Upper lobe of right lung (tissue), 1 donor: ENCODE results near the gene ETFA. TPM values are rescaled to one million over a fixed set of nuclear protein-coding genes. Genes with fewer than 3 reads are reported as not detected.

Experiments
- ATAC-seq: fragments of 200-7000 bp; cut with Tn5 transposase; one replicate; pipeline ENCODE4 v1.9.1; 2020; ENCODE audit warnings: mild to moderate bottlenecking, moderate library complexity
- DNase-seq: peaks from one replicate; pipeline ENCODE4 v3.0.0-alpha.2; 2020
- H3K27ac ChIP-seq: fragments of 200-600 bp; one replicate; pipeline ENCODE4 v1.8.0; 2022
- H3K27me3 ChIP-seq: fragments of 200-600 bp; one replicate; pipeline ENCODE4 v1.8.0; 2022; ENCODE audit warnings: mild to moderate bottlenecking
- H3K36me3 ChIP-seq: fragments of 200-600 bp; one replicate; pipeline ENCODE4 v1.8.0; 2022
- H3K4me1 ChIP-seq: fragments of 200-600 bp; one replicate; pipeline ENCODE4 v1.8.0; 2022
- H3K4me3 ChIP-seq: fragments of 200-600 bp; one replicate; pipeline ENCODE4 v1.8.0; 2022; ENCODE audit warnings: mild to moderate bottlenecking
- H3K9me3 ChIP-seq: fragments of 200-600 bp; one replicate; pipeline ENCODE4 v1.8.0; 2022
- CTCF ChIP-seq: fragments of 200-600 bp; IDR thresholded peaks from one replicate; pipeline ENCODE4 v1.8.0; 2022; ENCODE audit warnings: antibody characterized with exemption
- intact Hi-C: fragments of 100-400 bp; cut with DNase I; formaldehyde crosslinking; loops from one replicate; pipeline ENCODE4 v1.11.0; 2022
- total RNA-seq: library from RNA; stranded (reverse); fragmentation: NEBNext Ultra II Directional; extraction: Animal tissue kit (Norgen Biotek cat#: 25700); gene quantifications from one replicate; pipeline ENCODE4 v1.2.1, GENCODE V29; 2021
- donor health status: DM: no; HTN: yes; CAD: no; lungs with severe emphysema.

The ETFA gene
- total RNA-seq, 1 donor from 2014 or later = 71.3 TPM

GRCh38 chr15:76165951-76166350, 145.3 kb downstream of the ETFA start:
- Histone ChIP-seq H3K27me3 (no peaks in the 10 kb centered on the region), H3K4me1 (peaks cover 20% of the 10 kb centered on the region), H3K36me3 (no peaks in the 10 kb centered on the region), H3K4me3 (no peak overlapping the region), H3K27ac (no peak overlapping the region), H3K9me3 (no peaks in the 10 kb centered on the region)
- no peak for TF ChIP-seq CTCF
- ATAC-seq = no peak
- intact Hi-C loops = no loop called here
- DNase-seq = no peak

Other genes starting within 250 kb of the ETFA start
- gene ISL2, start 25.3 kb upstream of the ETFA start, total RNA-seq = not detected